ENCODE data around the gene CHRNA4.

DNA sequence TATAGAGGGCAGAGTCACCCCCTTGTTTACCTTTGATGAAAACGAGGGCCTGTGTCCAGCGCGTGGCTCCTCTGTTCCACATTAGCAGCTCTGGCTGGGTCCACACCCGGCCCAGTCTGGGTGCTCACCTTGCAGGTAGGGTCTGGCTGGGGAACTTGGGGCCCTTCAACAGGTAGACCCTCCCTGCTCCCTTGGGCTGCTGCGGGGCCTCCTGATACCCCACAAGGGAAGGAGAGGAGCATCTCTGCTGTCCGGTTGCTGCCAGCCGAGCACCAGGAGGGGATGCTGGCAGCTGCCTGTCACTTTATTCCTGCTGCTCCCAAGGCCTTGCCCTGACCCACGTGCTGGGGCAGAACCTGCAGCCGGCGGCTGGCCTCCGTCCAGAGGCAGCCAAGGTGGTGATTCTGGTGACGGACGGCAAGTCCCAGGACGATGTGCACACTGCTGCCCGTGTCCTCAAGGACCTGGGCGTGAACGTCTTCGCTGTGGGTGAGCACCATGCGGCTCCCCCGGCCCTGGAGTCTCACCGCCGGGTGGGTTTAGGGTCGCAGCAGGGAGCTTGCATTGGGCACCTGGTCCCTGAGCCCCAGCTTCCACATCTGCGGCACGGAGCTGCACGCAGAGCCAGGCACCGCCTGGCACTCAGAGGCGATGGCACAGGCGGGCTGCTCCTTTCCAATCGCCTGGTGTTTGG is 52.8 kb downstream of the CHRNA4 start:
- TF ChIP-seq, protein P1, sequence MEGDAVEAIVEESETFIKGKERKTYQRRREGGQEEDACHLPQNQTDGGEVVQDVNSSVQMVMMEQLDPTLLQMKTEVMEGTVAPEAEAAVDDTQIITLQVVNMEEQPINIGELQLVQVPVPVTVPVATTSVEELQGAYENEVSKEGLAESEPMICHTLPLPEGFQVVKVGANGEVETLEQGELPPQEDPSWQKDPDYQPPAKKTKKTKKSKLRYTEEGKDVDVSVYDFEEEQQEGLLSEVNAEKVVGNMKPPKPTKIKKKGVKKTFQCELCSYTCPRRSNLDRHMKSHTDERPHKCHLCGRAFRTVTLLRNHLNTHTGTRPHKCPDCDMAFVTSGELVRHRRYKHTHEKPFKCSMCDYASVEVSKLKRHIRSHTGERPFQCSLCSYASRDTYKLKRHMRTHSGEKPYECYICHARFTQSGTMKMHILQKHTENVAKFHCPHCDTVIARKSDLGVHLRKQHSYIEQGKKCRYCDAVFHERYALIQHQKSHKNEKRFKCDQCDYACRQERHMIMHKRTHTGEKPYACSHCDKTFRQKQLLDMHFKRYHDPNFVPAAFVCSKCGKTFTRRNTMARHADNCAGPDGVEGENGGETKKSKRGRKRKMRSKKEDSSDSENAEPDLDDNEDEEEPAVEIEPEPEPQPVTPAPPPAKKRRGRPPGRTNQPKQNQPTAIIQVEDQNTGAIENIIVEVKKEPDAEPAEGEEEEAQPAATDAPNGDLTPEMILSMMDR (optimal IDR thresholded peaks at IDR 0.05 in 1 of 3, IDR thresholded peaks at IDR 0.05 in 1 of 3, conservative IDR thresholded peaks at IDR 0.05 in 1 of 3; ENCODE audit: extremely low read depth in 1 of 3, insufficient read depth in 2 of 3, low read length in 3 of 3) = no peak
- no peak for TF ChIP-seq EZH2 (IDR thresholded peaks at IDR 0.05; ENCODE audit: low read length)
